Thoracic aorta (tissue), 2 donors: ENCODE results near the gene CELF2. TPM values are rescaled to one million over a fixed set of nuclear protein-coding genes. Genes with fewer than 3 reads are reported as not detected.

ENCODE experiments used
- ATAC-seq: fragments of 150-250 bp; one replicate; pipeline ENCODE4 v1.8.0; 2017; ENCODE audit warnings: low read depth; ENCODE audit not compliant: insufficient number of reproducible peaks, low FRiP score
- DNase-seq: peaks from one replicate; pipeline ENCODE4 v3.0.0-alpha.2; 2020; ENCODE audit warnings: low spot score
- H3K27ac ChIP-seq, 2 donors: fragments of 200-600 bp; sonication (generic); 1 replicate in 1 of 2; 2 replicates in 1 of 2; pipeline ENCODE4 v1.5.1; 2016; ENCODE audit warnings: mild to moderate bottlenecking in 2 of 2, moderate library complexity in 2 of 2
- H3K27me3 ChIP-seq: fragments of 200-600 bp; sonication (generic); replicated peaks from 2 replicates; pipeline ENCODE4 v1.6.0; 2016; ENCODE audit warnings: mild to moderate bottlenecking; ENCODE audit not compliant: insufficient read depth
- H3K36me3 ChIP-seq: fragments of 200-600 bp; sonication (generic); one replicate; pipeline ENCODE4 v1.5.1; 2016
- H3K4me1 ChIP-seq, 2 donors: fragments of 200-600 bp; sonication (generic); 1 replicate in 1 of 2; 2 replicates in 1 of 2; pipeline versions ENCODE4 v1.5.1 to v1.6.0; 2016; ENCODE audit warnings: low read depth in 2 of 2, mild to moderate bottlenecking in 1 of 2; ENCODE audit not compliant: control insufficient read depth in 1 of 2
- H3K4me3 ChIP-seq: fragments of 200-600 bp; sonication (generic); 2 replicates; pipeline ENCODE4 v1.5.1; 2016; ENCODE audit warnings: mild to moderate bottlenecking
- H3K9me3 ChIP-seq: fragments of 200-600 bp; sonication (generic); 2 replicates; pipeline ENCODE4 v1.5.1; 2016
- CTCF ChIP-seq: fragments of 200-600 bp; sonication (generic); IDR thresholded peaks from one replicate; pipeline ENCODE4 v1.5.1; 2019; ENCODE audit warnings: antibody characterized with exemption
- total RNA-seq, 2 donors: library from RNA; depleted of rRNA; stranded (reverse); fragments of >200 nt; gene quantifications; one replicate each; pipeline versions ENCODE4 v1.1.0 to v1.2.3, GENCODE V29; 2016

Gene CELF2
- total RNA-seq, 2 donors from 2014 or later, result 69.0 to 73.5 TPM

GRCh38 chr10:11110539-11110938 is 92.9 kb downstream of the CELF2 start:
- Histone ChIP-seq H3K36me3 (no peaks in the 10 kb centered on the region), H3K27me3 (no peaks in the 10 kb centered on the region), H3K4me1 (peaks cover 0 to 7% of the 10 kb centered on the region in 2 donors), H3K9me3 (no peaks in the 10 kb centered on the region), H3K27ac (no peak overlapping the region), H3K4me3 (no peak overlapping the region)
- no peak for TF ChIP-seq CTCF
- no peak for ATAC-seq
- no peak for DNase-seq

GRCh38 chr10:11111490-11111889 is 93.8 kb downstream of the CELF2 start:
- DNase-seq (no peak), ATAC-seq (no peak)
- Histone ChIP-seq H3K4me1 (peaks cover 0 to 7% of the 10 kb centered on the region in 2 donors), H3K27me3 (no peaks in the 10 kb centered on the region), H3K27ac (no peak overlapping the region), H3K4me3 (no peak overlapping the region), H3K9me3 (no peaks in the 10 kb centered on the region), H3K36me3 (no peaks in the 10 kb centered on the region)
- TF ChIP-seq CTCF, result no peak

DNA sequence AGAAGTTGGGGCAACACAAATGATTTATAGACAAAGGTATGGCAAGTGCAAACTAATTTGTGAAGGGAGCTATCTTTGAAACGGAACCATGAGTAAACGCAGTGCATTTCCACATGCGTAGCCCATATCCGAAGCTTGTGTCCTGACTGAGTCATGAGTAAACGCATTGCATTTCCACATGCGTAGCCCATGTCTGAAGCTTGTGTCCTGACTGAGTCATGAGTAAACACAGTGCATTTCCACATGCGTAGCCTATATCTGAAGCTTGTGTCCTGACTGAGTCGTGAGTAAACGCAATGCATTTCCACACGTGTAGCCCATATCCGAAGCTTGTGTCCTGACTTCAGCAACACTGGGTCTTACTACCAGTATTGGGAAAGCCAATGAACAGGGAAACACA is 95.0 kb downstream of the CELF2 start:
- Histone ChIP-seq H3K27ac (no peak overlapping the region), H3K27me3 (no peaks in the 10 kb centered on the region), H3K36me3 (no peaks in the 10 kb centered on the region), H3K4me3 (no peak overlapping the region), H3K4me1 (peaks cover 0 to 7% of the 10 kb centered on the region in 2 donors), H3K9me3 (no peaks in the 10 kb centered on the region)
- no peak for TF ChIP-seq CTCF
- ATAC-seq (no peak), DNase-seq (no peak)

DNA sequence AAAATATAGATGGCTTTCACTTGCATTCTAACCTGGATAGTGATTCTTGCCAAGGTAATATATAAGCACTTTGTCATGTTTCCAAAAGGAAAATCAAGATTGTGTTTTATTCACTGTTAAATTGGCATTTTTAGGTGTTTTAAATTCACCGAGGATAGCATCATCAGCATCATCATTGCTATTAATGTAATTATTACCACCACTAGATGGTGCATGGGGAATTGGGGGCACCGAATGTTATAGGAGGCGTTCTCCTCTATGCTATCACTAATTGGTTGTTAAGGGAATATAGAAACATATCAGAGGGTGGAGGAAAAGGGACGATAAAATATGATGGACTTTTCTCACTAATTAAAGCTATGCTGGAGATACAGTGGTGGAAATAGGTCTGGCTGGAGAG is 95.5 kb downstream of the CELF2 start:
- ATAC-seq (no peak), DNase-seq (no peak)
- TF ChIP-seq CTCF, result no peak
- H3K4me3 ChIP-seq, result no peak overlapping the region
- H3K27me3 ChIP-seq, result no peaks in the 10 kb centered on the region
- H3K4me1 ChIP-seq, result peaks cover 0 to 7% of the 10 kb centered on the region in 2 donors
- no peak overlapping the region for H3K27ac ChIP-seq
- H3K9me3 ChIP-seq, result no peaks in the 10 kb centered on the region
- no peaks in the 10 kb centered on the region for H3K36me3 ChIP-seq

GRCh38 chr10:11114269-11114668 is 96.6 kb downstream of the CELF2 start:
- Histone ChIP-seq H3K4me3 (no peak overlapping the region), H3K4me1 (peaks cover 0 to 7% of the 10 kb centered on the region in 2 donors), H3K36me3 (no peaks in the 10 kb centered on the region), H3K27me3 (no peaks in the 10 kb centered on the region), H3K9me3 (no peaks in the 10 kb centered on the region), H3K27ac (no peak overlapping the region)
- ATAC-seq (no peak), DNase-seq (no peak)
- no peak for TF ChIP-seq CTCF
